Measurements from ENCODE around the gene PIGN.

Gene PIGN

DNA sequence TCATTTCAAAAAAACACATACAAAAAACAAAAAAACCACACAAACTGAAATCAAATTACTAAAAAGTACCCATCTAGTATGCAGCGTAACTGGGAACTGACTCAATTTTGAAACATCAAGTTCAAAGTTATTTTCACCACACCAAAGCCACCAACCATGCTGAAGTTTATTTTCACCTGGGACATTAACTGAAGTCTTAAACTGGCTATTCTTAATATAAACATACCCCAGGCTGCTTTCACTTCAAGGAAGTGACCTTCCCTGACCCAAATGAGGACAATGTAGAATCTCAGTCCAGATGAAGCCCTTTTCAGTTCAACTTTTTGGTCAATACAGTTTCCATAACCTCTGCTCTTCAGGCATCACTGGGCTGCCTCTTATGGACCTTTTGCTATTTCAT lies 84.6 kb downstream of the PIGN start:
- DNase-seq = no peak

DNA sequence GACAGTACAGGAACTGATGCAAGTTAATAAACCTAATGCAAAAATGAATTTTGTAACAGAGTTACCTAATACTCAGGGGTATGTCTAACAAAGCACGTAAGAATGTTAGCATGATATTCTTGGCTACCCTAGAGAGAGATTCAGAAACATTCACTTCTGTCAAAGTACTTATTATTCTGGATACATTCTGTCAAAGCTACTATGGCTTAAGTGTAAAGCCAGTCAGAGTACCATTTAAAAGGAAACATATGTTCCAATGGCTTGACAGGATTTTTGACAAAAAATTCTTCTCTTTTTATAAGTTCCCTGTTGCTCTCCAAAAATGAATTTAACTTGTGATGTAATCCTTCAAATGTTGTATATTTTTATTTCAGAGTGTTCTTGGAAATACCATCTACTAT lies 85.5 kb downstream of the PIGN start:
- DNase-seq = no peak

DNA sequence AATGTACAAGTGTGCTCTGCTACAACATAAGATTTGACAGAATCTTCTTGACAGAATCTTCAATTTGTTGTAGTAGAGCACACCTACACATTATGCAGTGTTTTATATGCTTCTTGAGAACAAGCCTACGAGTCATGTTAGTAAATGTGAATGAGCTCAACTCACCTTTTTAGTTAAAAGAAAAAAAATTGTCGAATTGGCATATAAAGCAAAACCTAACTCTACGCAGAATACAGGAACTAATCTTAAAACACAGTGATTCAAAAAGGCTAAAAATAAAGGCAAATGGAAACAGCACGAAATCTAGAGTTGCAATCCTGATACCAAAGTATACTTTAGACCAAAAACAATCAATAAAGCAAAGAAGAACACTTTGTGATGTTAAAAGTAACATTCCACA lies 87.9 kb downstream of the PIGN start:
- no peak for DNase-seq

DNA sequence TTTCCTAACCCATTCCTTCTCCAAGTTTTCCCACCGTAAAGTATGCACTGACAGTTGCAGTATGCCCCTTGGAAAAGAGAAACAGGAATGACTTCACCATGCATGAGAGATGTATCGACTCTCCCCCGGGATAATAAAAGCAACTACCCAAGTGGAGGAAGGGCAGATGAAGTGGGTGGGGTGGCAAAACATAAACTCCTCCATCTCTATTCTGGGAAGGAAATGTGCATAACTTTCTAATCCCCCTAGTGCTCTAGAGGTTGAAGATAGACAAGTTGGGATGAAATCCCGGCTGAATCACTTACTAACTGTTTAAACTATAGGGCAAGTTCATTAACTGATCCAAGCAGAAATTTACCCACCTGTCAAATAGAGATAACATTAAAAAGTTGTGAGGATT lies 89.2 kb downstream of the PIGN start:
- DNase-seq = no peak

DNA sequence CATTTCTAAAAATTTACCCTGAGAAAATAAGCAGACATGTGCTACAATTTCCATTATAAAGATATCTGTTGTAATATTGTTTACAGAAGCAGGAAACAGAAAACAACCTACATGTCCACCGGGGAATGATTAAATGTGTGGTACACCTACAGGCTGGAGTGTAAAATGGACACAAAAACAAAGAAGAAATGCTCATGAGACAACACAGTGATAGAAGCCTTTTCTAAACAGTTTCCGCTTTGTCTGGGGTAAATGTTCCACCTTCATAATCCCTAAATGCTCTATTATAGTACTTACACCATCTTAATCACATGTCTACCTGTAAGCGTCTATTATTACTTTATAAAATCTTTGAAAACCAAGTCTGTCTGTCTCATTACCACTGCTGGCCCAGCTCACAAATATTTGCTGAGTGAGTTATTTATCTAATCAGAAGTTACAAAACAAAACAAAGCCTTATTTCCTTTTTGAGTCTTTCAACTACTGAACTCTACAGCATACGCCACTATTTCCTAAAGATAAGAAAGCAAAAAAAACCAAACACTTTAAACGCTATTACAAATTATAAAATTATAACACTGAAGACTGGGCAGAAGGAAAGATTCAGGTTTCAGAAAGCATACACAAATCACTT lies 95.3 kb downstream of the PIGN start:
- no peak for DNase-seq

DNA sequence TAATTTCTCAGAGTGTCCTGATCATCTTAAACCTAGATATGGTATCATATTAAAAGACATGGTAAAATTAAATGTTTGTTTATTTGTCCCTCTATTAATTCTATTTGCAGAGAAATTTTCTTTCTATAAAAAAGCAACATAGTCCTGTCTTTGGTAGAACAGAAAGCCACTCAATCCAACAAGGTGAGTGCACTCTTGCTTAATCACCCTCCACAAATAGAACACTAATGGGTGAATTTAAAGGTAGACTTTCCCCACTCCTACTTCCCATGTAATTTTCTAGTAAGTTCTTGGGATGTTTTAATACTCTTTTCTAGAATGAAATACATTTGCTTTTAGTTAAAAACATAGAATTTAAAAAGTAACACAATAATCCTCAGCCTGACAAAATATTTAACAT lies 97.7 kb downstream of the PIGN start:
- no peak for DNase-seq

DNA sequence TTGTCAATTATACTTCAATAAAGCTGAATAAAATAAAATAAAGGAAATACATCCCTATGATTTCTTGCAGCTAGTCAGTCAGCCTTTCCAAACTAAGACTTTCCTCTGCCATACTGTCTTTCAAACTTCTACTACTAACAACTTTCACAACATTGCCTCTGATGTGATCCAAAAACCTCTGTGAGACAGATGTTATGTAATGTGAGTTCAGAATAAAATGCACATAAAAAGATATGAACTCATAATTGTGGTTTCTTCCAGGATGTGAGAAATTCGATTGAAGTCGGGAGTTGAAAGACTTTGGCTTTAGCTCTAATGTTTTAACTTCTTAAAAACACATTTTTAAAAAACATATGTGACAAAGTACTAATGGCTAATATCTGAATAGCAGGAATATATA lies 98.7 kb downstream of the PIGN start:
- DNase-seq = no peak

DNA sequence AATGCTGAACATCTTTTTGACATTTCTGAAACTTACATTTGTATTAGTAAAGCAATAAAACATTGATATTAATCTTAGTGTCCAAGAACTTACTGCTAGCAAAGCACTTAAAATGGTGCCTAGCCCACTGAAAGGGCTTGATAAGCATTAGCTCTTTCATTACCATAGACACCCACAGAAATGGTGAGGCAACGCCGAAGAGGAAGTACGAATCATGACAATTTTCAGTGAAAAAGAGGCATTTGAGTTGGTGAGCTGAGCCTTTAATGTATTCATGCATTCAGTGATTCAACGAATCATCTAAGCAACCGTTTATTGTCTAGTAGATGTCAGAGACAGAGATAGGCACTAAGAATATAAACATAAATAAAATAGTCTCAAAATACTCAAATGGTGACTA lies 101.1 kb downstream of the PIGN start:
- DNase-seq = no peak

DNA sequence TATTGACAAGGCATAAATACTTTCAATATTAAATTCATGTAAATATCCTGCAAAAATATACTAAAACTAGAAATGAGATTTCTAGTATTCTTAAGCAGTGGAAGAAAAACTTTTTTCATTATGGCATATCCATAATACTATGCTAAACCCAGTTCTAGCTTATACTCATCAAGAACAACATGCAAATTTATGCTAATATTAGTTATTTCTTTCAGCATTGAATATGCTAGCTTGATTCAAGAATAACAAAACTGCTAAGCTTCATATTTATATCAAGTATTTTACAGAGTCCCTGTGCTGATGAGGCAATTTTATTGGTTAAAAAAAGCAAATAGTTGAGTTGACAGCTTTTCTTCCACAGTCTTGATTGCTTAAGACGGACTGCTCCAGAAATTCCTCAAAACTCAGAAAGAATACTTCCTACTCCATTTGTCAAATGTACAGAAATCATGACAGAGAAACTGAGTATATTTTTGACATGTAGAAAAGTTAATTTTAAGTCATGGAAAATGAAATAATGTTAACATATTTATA lies 105.0 kb downstream of the PIGN start:
- no peak for DNase-seq

DNA sequence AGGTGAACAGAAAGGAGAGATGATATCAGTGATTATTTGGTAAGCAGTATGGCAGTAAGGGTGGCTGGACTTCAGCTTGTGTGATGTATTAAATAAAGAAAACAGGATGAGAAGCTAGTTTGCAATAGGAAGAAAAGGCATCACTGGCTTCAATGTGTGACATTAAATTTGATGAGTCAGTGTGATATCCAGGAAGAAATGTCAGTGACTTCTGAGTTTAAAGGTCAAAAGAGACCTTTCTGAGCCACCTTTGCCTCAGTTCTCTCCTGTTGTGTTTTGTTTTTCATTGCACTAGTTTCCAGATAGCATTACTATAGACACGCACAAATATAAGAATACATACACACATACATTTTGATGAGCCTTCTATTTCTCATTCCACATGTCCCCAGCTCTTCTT lies 105.6 kb downstream of the PIGN start:
- no peak for DNase-seq

DNA sequence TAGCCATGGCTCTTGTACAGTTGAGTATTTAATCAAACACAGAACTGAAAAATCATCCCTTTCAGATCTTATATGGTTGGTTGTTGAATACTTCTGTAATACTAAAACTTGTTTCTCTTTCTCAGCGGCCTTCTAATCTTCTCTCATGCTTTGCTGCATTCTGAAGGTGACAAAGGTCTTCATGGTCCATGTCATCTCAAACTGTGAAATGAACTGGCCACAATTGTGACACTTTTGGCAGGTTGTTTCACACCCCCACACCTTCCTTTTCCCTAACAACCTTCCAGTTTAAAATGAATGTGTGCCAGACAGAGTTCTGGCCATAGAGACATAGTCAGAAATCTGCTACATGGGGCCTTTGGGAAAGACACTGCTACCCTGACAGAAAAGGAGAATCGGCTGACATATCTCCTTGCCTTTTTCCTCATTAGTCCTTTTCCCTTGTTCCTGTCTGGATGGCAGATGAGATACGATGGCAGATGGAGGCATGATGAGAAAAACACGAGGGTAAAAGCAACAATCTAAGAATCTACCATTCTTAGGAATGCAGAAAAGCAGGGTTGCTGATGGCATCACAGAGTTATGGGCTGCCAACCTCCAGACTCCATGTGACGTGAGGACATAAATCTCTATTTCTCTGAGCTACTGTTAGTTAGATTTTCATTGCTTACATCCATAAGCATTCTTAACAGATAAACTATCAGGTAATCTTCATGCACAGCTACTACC lies 106.5 kb downstream of the PIGN start:
- DNase-seq = no peak

DNA sequence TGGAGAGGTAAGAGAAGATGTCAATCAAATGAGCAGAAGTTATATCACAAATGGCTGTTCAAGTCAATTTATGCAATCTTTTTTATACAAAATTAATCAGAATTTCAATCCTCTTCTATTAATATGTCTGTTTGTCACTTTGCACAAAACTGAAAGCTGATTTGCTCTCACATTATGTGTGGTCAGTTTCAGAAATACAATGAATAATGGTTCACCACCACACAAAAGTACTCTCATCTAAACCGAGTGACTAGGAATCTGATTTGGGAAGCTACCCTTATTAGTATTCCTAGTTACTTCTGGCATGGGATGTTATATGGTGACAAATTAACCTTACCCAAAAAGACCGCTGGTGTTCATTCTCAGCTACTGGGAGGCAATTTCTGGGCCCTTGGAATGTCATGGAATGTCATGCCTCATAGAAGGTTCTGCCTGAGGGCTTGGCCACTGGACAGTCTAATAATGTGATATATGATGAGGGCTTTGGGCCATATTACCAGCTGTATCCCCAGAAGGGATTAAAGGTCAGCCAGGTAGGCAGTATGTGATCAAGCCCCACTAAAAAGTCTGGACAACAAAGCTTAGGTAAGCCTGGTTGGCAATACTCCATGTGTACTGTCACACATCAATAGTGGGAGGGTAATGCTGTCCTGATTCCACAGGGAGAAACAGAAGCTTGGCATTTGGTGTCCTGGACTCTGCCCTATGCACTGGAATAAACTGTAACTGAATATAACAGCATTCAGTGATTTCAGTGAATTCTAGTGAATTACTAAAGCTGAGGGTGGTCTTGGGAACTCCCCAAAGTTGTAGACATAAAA lies 113.2 kb downstream of the PIGN start:
- DNase-seq = no peak

DNA sequence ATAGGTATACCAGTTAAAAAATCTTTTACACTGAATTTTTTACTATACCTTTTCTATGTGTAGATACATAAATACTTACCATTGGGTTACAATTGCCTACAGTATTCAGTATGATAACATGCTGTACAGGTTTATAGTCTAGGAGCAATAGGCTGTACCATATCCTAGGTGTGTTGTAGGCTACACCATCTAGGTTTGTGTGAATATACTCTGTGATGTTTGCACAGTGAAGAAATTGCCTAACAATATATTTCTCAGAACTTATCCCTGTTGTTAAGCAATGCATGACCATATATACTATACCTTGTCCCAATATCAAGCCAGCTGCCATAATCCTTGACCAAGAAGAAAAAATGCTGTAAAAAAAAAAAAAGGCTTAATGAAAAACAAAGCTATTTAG lies 114.5 kb downstream of the PIGN start:
- no peak for DNase-seq

DNA sequence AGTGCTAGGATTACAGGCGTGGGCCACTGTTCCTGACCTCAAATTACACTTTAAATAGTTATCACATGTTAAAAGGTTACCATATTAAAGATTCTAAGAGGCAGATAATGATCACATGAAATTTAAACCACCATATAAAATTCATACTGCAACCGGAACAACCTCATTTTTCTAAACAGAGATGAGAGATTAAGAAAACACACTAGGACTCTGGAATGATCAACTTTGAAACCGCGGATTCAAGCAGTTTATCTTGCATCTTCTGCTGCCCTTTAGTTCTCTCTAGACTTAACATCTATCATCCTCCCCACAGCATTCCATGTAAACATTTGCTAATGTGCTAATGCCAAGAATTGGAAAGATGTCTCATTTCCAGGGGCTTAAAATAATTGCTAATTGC lies 115.8 kb downstream of the PIGN start:
- no peak for DNase-seq

DNA sequence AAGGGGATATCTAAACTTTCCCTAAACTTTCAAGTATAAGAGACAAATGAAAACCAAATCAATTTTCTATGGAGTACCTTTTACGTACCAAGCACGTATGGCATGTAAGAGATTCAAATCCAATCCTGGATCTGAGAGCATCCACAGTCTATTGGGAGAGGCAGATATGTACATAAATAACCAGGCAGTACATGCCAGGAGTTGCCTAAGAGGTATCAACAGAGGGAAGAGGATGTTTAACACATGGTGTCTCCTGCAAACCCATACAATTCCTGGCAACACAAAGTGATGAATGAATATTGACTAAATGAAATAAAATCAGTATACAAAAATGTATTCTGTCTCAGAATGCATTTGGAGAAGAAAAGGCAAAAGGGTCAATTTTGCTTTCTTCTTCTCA lies 116.6 kb downstream of the PIGN start:
- no peak for DNase-seq

DNA sequence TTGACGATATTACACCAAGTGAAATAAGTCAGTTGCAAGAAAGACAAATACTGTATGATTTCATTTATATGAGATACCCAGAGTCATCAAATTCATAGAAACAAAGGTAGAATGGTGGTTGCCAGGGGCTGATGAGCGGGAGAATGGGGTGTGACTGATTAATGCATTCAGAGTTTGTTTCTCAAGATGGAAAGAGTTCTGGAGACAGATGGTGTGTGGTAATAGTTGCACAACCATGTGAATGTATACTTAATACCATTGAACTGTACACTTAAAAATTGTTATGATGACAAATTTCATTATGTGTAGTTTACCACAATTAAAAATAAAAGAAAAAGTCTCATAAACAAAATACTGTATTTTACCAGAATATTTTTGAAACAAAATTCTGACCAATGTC lies 117.3 kb downstream of the PIGN start:
- no peak for DNase-seq

DNA sequence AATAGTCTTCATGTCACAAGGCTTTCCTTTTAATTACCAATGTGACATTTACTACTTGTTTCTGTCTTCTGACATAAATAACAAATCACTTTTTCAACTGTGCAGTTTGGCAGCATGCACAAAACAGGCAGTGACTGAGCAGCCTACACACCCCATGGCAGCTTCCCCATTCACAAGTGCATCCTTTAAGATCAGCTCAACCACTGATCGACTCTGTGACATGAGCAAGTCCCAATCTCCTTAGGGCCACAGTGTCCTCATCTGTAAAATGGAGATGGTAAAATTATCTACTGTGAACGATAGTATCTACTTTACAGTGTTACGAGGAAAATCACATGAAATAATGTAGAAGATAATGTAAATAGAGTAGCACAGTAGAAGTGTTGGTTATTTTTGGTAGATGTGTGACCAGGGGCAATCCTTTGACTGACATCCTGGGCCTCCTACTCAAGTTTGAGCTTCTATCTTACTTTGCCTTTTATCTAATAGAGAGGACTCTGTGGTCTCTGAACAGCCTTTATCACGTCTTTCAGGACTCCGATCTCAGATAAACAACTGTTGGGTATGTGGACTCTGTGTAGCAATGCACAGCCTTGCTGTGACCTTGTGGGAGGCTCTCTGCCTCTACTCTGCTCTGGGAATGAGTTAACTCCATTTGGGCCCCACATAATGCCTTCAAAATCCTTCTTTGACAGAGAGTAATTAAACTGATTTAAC lies 120.6 kb downstream of the PIGN start:
- DNase-seq = no peak

DNA sequence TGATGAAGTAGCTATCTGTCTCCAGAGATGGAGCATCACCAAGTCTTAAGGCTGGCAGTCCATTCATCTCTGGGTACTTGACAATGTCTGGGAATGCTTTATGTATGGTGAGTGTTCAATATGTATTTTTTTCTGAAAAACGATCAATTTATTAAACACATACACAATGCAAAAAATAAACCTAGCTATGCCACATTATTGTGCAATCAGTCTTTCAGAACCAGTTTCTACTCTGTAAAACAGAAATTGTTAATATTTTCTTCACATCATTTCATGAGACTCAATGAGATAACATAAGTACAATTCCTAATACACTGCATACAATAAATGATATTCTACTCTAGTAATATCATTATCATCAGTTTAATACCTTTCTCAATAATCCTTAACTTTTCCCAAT lies 122.5 kb downstream of the PIGN start:
- no peak for DNase-seq

DNA sequence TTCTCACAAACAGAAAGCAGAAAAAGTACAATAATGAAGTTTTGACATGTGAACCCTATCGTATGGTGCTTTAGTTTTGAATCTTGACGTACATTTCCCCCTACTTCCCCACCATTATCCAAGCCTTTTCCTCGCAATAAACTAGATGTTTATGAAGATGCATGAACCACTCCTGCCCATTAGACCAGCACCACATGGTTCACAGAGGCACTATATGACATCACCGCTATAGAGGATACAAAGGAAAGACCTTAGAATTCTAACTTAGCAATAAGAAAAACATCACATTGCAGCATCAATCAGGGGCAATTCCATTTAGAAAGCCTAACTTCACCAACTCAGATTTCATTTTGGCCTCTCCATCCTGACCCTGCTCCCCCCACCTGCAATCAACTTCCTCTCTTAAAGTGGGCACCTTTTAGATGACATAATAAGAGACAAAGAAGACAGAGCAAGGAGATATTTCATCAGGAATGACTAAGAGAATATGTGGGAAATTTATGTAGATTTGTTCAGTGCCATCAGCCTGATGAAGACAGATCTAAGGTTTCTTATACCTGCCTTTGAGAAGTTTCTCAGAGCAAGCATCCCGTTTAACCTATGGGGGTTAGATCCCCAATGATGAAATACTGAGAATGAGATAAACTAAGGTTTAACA lies 124.9 kb downstream of the PIGN start:
- DNase-seq = no peak

DNA sequence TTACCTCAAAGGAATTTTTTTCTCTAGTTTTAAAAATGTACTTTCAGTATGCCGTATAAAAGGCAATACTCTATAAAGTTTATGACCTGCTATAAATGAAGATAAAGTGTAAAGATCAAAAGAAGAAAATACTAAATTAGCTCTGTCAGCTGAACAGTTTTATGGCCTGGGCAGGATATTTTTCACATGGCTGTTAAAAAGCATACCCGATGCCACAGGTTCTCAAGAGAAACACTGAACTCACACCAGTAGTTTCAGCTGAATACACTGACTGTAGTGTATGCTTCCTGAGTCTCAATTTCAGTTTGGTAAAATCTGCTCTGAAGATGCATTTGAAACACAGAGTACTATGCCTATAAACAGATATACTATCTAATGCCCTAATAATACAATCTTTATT lies 126.0 kb downstream of the PIGN start:
- DNase-seq = no peak

DNA sequence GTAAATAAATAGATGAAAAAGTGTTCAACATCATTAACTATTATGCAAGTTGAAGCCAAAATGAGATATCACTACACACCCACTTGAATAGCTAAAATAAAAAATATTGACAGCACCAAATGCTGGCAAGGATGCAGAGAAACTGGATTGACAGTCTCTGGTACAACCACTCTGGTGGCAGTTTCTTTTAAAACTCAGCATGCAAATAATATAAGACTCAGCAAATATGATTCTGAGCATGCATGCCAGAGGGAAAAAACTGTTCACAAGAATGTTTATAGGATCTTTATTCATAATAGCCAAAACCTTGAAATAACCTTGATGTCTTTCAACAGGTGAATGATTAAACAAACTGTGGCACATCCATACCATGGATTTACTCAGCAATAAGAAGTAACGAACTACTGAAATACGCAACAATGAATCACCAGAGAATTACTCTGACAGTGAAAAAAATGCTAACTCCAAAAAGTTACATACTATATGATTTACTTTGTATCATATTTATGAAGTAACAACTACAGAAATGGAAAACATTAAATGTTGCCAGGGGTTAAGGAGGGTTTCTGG lies 131.8 kb downstream of the PIGN start:
- no peak for DNase-seq

DNA sequence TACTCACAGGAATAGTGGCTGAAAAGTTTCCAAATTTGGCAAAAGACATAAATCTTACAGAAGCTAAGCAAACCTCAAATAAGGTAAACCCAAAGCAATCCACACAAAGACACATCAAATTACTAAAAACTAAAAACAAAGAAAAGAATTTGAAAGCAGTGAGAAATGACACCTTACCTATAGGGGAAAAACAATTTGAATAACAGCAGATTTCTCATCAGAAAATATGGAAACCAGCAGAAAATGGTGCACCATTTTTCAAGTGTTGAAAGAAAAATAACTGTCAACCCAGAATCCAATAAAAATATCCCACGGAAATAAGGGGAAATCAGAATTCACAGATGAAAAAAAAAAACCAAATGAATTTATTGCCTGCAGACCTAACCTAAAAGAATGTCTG lies 138.6 kb downstream of the PIGN start:
- DNase-seq = no peak
